ENCODE data around the gene OLFM1. TPM values are rescaled to one million over a fixed set of nuclear protein-coding genes. Genes with fewer than 3 reads are reported as not detected.

OLFM1 gene
- total RNA-seq, 1 donor: 0.81 TPM

GRCh38 chr9:135122316-135122715 is 34.8 kb downstream of the OLFM1 start:
- no peak for TF ChIP-seq CTCF (IDR thresholded peaks at IDR 0.05; ENCODE audit: insufficient read depth, low read length)
- no peak overlapping the region for H3K4me3 ChIP-seq (ENCODE audit: low read depth, low read length)
- no peak for DNase-seq (ENCODE audit: low read depth)

DNA sequence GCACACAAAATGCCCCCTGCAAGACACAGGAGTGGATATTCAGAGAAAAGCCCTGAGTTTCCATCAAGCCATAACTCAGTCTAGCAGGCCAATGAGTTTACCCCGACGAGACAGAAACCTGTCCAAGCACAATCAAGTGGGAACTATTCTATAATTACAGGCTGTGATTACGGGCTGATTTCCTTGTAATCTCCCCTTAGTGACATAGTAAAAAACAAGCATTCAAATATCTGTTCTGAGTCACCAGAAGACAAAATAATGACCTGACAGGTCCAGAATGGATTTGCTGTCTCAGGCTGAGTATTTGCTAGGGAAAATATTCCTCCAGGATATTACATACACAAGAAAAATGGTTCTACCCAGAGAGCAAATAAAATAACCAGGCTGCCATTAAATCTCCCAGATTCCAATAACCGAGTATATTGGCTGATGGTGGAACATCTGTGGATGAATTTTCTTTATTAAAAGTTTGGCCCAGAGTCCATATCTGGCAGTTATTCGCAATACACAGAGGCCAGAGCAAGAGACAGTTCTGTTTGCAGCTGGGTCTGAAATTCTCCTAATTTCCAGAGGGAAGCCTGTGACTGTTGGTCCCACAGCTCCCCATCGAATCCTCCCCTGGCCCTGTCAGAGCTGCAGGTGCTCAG is 35.8 kb downstream of the OLFM1 start:
- no peak overlapping the region for H3K4me3 ChIP-seq (ENCODE audit: low read depth, low read length)
- no peak for TF ChIP-seq CTCF (IDR thresholded peaks at IDR 0.05; ENCODE audit: insufficient read depth, low read length)
- DNase-seq (ENCODE audit: low read depth): no peak

DNA sequence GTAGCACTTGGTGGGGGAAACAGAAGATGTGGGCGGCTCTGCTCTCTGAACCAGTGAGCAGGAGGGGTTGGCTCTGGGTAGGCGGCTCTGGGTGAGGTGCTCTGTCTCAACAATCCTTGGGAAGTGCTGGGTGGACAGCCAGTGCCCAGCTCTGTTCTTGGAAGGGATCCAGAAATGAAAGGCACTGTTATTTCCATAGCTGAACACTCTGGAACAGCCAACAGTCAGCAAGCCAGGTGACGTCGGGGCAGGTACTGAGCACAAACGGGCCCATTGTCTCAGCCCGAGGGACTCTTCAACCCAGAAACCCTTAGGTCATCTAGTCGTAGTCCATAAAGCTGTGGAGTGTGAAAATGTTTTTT is 36.3 kb downstream of the OLFM1 start:
- no peak for TF ChIP-seq CTCF (IDR thresholded peaks at IDR 0.05; ENCODE audit: insufficient read depth, low read length)
- DNase-seq (ENCODE audit: low read depth): no peak

GRCh38 chr9:135126451-135127187 is 39.2 kb downstream of the OLFM1 start:
- DNase-seq (ENCODE audit: low read depth): no peak
- H3K4me3 ChIP-seq (ENCODE audit: low read depth, low read length): no peak overlapping the region
- no peak for TF ChIP-seq CTCF (IDR thresholded peaks at IDR 0.05; ENCODE audit: insufficient read depth, low read length)

More for the DNA sequence above, 36.3 kb downstream of the OLFM1 start:
- no peak overlapping the region for H3K4me3 ChIP-seq (ENCODE audit: low read depth, low read length)

DNA sequence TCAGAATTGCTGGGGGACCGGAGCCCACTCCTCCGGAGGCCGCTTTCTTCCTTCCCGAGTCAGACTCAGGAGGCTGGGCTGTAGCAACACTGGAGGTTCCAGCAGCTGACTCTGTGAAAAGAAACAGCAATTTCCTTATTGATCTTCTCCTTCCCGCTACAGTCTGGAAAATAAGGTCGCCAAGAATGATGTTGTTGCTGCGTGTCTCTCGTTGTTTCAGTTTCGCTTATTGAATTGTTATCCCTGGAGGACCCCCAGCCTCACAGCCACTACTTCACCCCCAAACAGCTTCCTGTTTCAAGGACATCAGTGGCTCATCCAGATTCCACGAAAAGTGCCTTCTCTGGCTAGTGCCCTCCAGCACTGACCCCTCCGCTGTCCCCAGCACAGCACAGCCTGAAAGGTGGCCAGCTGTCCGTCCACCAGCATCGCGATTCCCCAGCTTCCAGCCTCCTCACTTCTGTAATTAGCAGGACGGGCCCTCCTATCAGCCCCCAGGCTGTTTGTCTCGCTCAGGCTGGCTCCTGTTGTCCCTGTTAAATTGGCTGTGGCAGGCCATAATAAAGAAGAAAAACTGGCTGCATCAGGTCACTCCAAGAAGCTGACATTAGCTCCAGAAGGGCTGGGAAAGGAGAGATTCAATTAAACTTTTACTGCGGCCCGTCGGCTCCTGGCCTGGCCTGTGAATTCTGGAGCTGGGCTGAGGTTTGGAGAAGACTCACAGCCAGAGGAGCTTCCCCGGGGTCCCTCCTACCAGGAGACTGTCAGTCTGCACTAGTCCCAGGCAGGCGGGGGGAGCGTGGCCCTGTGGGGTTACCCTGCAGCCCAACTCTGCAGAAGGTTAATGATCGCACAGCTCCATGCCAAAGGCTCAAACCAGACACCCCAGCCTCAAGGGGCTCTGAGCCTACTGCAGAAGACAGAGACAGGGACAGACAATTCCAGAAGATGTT is 40.5 kb downstream of the OLFM1 start:
- no peak for DNase-seq (ENCODE audit: low read depth)
- TF ChIP-seq CTCF (IDR thresholded peaks at IDR 0.05; ENCODE audit: insufficient read depth, low read length): no peak
- no peak overlapping the region for H3K4me3 ChIP-seq (ENCODE audit: low read depth, low read length)

DNA sequence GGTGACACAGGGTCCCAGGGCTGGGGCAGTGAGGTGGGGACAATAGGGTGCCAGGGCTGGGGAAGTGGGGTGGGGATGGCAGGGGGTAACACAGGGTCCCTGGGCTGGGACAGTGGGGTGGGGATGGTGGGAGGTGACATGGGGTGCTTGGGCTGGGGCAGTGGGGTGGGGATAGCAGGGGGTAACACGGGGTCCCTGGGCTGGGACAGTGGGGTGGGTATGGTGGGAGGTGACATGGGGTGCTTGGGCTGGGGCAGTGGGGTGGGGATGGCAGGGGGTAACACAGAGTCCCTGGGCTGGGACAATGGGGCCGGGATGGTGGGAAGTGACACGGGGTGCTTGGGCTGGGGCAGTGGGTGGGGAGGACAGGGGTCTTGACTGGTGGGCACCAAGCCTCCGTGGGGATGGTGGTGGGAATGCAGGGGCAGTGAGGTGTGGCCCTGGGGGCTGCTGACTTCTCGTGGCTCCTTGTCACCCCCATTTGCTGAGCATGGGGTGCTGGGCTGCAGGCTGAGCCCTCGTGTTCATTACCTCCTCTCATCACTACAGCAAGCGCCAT is 41.7 kb downstream of the OLFM1 start:
- no peak overlapping the region for H3K4me3 ChIP-seq (ENCODE audit: low read depth, low read length)
- DNase-seq (ENCODE audit: low read depth): no peak

More for the DNA sequence above, 41.7 kb downstream of the OLFM1 start:
- no peak for TF ChIP-seq CTCF (IDR thresholded peaks at IDR 0.05; ENCODE audit: insufficient read depth, low read length)
